Fibroblast of lung (primary cell): ENCODE measurements around the gene GOT1. TPM values are rescaled to one million over a fixed set of nuclear protein-coding genes. Genes with fewer than 3 reads are reported as not detected.

Experiments used
- DNase-seq, 2 donors: peaks; one replicate each; pipeline versions ENCODE4 v3.0.0 to v3.0.0-alpha.2; 2010; ENCODE audit warnings: low read depth in 2 of 2
- H2AFZ ChIP-seq: 2 replicates; pipeline ENCODE4 v1.5.1; 2012; ENCODE audit warnings: low read length, control low read depth, inconsistent platforms
- H3K27ac ChIP-seq: 2 replicates; pipeline ENCODE4 v1.5.1; 2011; ENCODE audit warnings: low read length, control low read depth; ENCODE audit not compliant: insufficient read depth
- H3K27me3 ChIP-seq: 2 replicates; pipeline ENCODE4 v1.5.1; 2011; ENCODE audit warnings: mild to moderate bottlenecking, low read length; ENCODE audit not compliant: control insufficient read depth, insufficient read depth
- H3K36me3 ChIP-seq: 2 replicates; pipeline ENCODE4 v1.5.1; 2011; ENCODE audit warnings: low read length; ENCODE audit not compliant: control insufficient read depth, insufficient read depth
- H3K4me1 ChIP-seq: 2 replicates; pipeline ENCODE4 v1.5.1; 2011; ENCODE audit warnings: low read length; ENCODE audit not compliant: control insufficient read depth, insufficient read depth; ENCODE audit errors: extremely low read depth
- H3K4me2 ChIP-seq: 2 replicates; pipeline ENCODE4 v1.5.1; 2011; ENCODE audit warnings: low read length, control low read depth; ENCODE audit not compliant: insufficient read depth; ENCODE audit errors: extremely low read depth
- H3K4me3 ChIP-seq, 4 experiments: fragments of 200-600 bp in 1 of 4; sonication (generic) in 1 of 4; replicated peaks in 1 of 4; 2 replicates each; pipeline ENCODE4 v1.5.1; 2011 to 2016; ENCODE audit warnings: low read length in 4 of 4, low read depth in 3 of 4, mild to moderate bottlenecking in 3 of 4, control low read depth in 2 of 4, inconsistent platforms in 1 of 4, mixed read lengths in 1 of 4; ENCODE audit not compliant: insufficient read depth in 1 of 4; ENCODE audit errors: control extremely low read depth in 1 of 4
- H3K79me2 ChIP-seq: 2 replicates; pipeline ENCODE4 v1.5.1; 2012; ENCODE audit warnings: mild to moderate bottlenecking, low read length, inconsistent platforms; ENCODE audit not compliant: control insufficient read depth, insufficient read depth
- H3K9ac ChIP-seq: 2 replicates; pipeline ENCODE4 v1.5.1; 2011; ENCODE audit warnings: mild to moderate bottlenecking, low read length, control low read depth; ENCODE audit not compliant: insufficient read depth
- H3K9me3 ChIP-seq: 2 replicates; pipeline ENCODE4 v1.5.1; 2012; ENCODE audit warnings: low read depth, low read length; ENCODE audit not compliant: control insufficient read depth, insufficient read depth
- H4K20me1 ChIP-seq: 2 replicates; pipeline ENCODE4 v1.5.1; 2011; ENCODE audit warnings: low read length; ENCODE audit not compliant: control insufficient read depth, insufficient read depth; ENCODE audit errors: extremely low read depth
- CTCF ChIP-seq, 2 donors: IDR thresholded peaks in 1 of 2; conservative IDR thresholded peaks in 1 of 2; 1 replicate in 1 of 2; 2 replicates in 1 of 2; pipeline ENCODE4 v1.5.1; 2011 to 2012; ENCODE audit warnings: low read length in 2 of 2, control low read depth in 1 of 2, inconsistent platforms in 1 of 2, low read depth in 1 of 2, mild to moderate bottlenecking in 1 of 2
- EZH2 ChIP-seq: IDR thresholded peaks from 2 replicates; pipeline ENCODE4 v1.5.1; 2012; ENCODE audit warnings: low read length, control low read depth, mild to moderate bottlenecking; ENCODE audit errors: missing control alignments
- polyA plus RNA-seq, 2 donors: library from polyadenylated mRNA; depleted of rRNA in 1 of 2; stranded (reverse) in 1 of 2; unstranded in 1 of 2; fragments of >200 nt; gene quantifications; 2 replicates each; pipeline ENCODE4 v1.2.1, GENCODE V29; 2011 to 2012; ENCODE audit warnings: missing spikeins in 1 of 2
- total RNA-seq: library from RNA; depleted of rRNA; stranded (reverse); fragments of >200 nt; gene quantifications from 2 replicates; pipeline ENCODE4 v1.2.1, GENCODE V29; 2014

Gene GOT1
- total and polyA plus RNA-seq, 2 donors (not counting 1 experiment from before 2014, with no cell fraction given), result 20.8 to 52.2 TPM

- peak overlapping the region; percentile 92 to 100 (median 98) for H3K4me3 ChIP-seq
- H3K4me1 ChIP-seq, result no peaks in the 10 kb centered on the region
- H3K27me3 ChIP-seq, result no peaks in the 10 kb centered on the region
- peak overlapping the region; percentile 93 for H3K4me2 ChIP-seq
- no peaks in the 10 kb centered on the region for H4K20me1 ChIP-seq
- H3K27ac ChIP-seq, result peak overlapping the region; percentile 87
- peak overlapping the region; percentile 88 for H3K9ac ChIP-seq
- H2AFZ ChIP-seq, result peak overlapping the region; percentile 98
- peak in 1 of 2 donors; percentile 1 for DNase-seq
- no peaks in the 10 kb centered on the region for H3K9me3 ChIP-seq
- peaks cover 11% of the 10 kb centered on the region for H3K79me2 ChIP-seq
- TF ChIP-seq EZH2 (no peak), CTCF (conservative IDR thresholded peaks at IDR 0.05 in 1 of 2, IDR thresholded peaks at IDR 0.05 in 1 of 2; ENCODE audit: low read depth in 1 of 2, low read length in 2 of 2) (no peak)
- no peaks in the 10 kb centered on the region for H3K36me3 ChIP-seq
These were observed 341 bp downstream of the GOT1 start for GRCh38 chr10:99430116-99430450.

- TF ChIP-seq CTCF (conservative IDR thresholded peaks at IDR 0.05 in 1 of 2, IDR thresholded peaks at IDR 0.05 in 1 of 2; ENCODE audit: low read depth in 1 of 2, low read length in 2 of 2) (no peak), EZH2 (no peak)
- Histone ChIP-seq H3K36me3 (no peaks in the 10 kb centered on the region), H3K9ac (no peak overlapping the region), H3K9me3 (no peaks in the 10 kb centered on the region), H3K79me2 (peaks cover 11% of the 10 kb centered on the region), H3K4me3 (peak overlapping the region; percentile 92 to 100 (median 98)), H4K20me1 (no peaks in the 10 kb centered on the region), H3K4me1 (no peaks in the 10 kb centered on the region), H3K27me3 (no peaks in the 10 kb centered on the region), H3K4me2 (peak overlapping the region; percentile 93), H3K27ac (no peak overlapping the region), H2AFZ (peak overlapping the region; percentile 98)
- DNase-seq, result no peak
These were observed 818 bp downstream of the GOT1 start for GRCh38 chr10:99429517-99430095.

- H3K9me3 ChIP-seq, result no peaks in the 10 kb centered on the region
- H3K4me1 ChIP-seq, result no peaks in the 10 kb centered on the region
- no peak for DNase-seq
- H3K27ac ChIP-seq, result no peak overlapping the region
- H3K4me2 ChIP-seq, result no peak overlapping the region
- no peak overlapping the region for H3K9ac ChIP-seq
- no peak overlapping the region for H2AFZ ChIP-seq
- H3K79me2 ChIP-seq, result peaks cover 11% of the 10 kb centered on the region
- no peaks in the 10 kb centered on the region for H4K20me1 ChIP-seq
- no peaks in the 10 kb centered on the region for H3K36me3 ChIP-seq
- no peak overlapping the region for H3K4me3 ChIP-seq
- H3K27me3 ChIP-seq, result no peaks in the 10 kb centered on the region
- TF ChIP-seq EZH2 (no peak), CTCF (conservative IDR thresholded peaks at IDR 0.05 in 1 of 2, IDR thresholded peaks at IDR 0.05 in 1 of 2; ENCODE audit: low read depth in 1 of 2, low read length in 2 of 2) (no peak)
These were observed 2.7 kb downstream of the GOT1 start for GRCh38 chr10:99427566-99428190.
